Keratinocyte (primary cell): ENCODE data around the gene CPSF7. TPM values are rescaled to one million over a fixed set of nuclear protein-coding genes. Genes with fewer than 3 reads are reported as not detected.

ENCODE experiments used
- DNase-seq: peaks from one replicate; pipeline ENCODE4 v3.0.0-alpha.2; 2011; ENCODE audit warnings: low read depth, missing footprints, low spot score
- FAIRE-seq: peaks from 2 replicates; lab custom pipeline; 2011; peaks lifted over from hg19 to GRCh38; lab: Jason Lieb, UNC
- H2AFZ ChIP-seq: 2 replicates; pipeline ENCODE4 v1.6.0; 2012; ENCODE audit warnings: low read length, control low read depth, inconsistent platforms; ENCODE audit not compliant: control insufficient read depth
- H3K27ac ChIP-seq: 2 replicates; pipeline ENCODE4 v1.5.1; 2011; ENCODE audit warnings: low read length; ENCODE audit not compliant: control insufficient read depth, insufficient read depth
- H3K27me3 ChIP-seq: 3 replicates; pipeline ENCODE4 v1.6.0; 2011; ENCODE audit warnings: low read length; ENCODE audit not compliant: control insufficient read depth, insufficient read depth; ENCODE audit errors: extremely low read depth
- H3K36me3 ChIP-seq, 2 experiments: 2 replicates in 1 of 2; 3 replicates in 1 of 2; pipeline ENCODE4 v1.5.1; 2011; ENCODE audit warnings: low read length in 2 of 2, mild to moderate bottlenecking in 1 of 2; ENCODE audit not compliant: control insufficient read depth in 2 of 2, insufficient read depth in 2 of 2; ENCODE audit errors: extremely low read depth in 1 of 2
- H3K4me1 ChIP-seq: 3 replicates; pipeline ENCODE4 v1.5.1; 2011; ENCODE audit warnings: low read length; ENCODE audit not compliant: control insufficient read depth, insufficient read depth; ENCODE audit errors: extremely low read depth
- H3K4me2 ChIP-seq: 3 replicates; pipeline ENCODE4 v1.6.0; 2011; ENCODE audit warnings: low read depth, low read length; ENCODE audit not compliant: control insufficient read depth, insufficient read depth; ENCODE audit errors: extremely low read depth
- H3K4me3 ChIP-seq, 3 experiments: fragments of 200-600 bp in 1 of 3; sonication (generic) in 1 of 3; 2 replicates in 2 of 3; 3 replicates in 1 of 3; pipeline ENCODE4 v1.5.1; 2011 to 2016; ENCODE audit warnings: low read length in 3 of 3, mild to moderate bottlenecking in 3 of 3, control low read depth in 2 of 3, inconsistent platforms in 1 of 3, low read depth in 1 of 3, mixed read lengths in 1 of 3, mixed run types in 1 of 3, moderate library complexity in 1 of 3; ENCODE audit not compliant: control insufficient read depth in 2 of 3, insufficient read depth in 2 of 3; ENCODE audit errors: extremely low read depth in 1 of 3
- H3K79me2 ChIP-seq: 2 replicates; pipeline ENCODE4 v1.6.0; 2012; ENCODE audit warnings: low read length; ENCODE audit not compliant: control insufficient read depth, insufficient read depth
- H3K9ac ChIP-seq: 3 replicates; pipeline ENCODE4 v1.6.0; 2011; ENCODE audit warnings: low read length; ENCODE audit not compliant: control insufficient read depth, insufficient read depth; ENCODE audit errors: extremely low read depth
- H3K9me1 ChIP-seq: 3 replicates; pipeline ENCODE4 v1.6.0; 2011; ENCODE audit warnings: low read length; ENCODE audit not compliant: control insufficient read depth, insufficient read depth; ENCODE audit errors: extremely low read depth
- H3K9me3 ChIP-seq: 2 replicates; pipeline ENCODE4 v1.5.1; 2012; ENCODE audit warnings: low read depth, low read length; ENCODE audit not compliant: control insufficient read depth
- H4K20me1 ChIP-seq: 3 replicates; pipeline ENCODE4 v1.6.0; 2011; ENCODE audit warnings: low read length; ENCODE audit not compliant: control insufficient read depth, insufficient read depth; ENCODE audit errors: extremely low read depth
- CTCF ChIP-seq, 3 experiments: IDR thresholded peaks in 1 of 3; conservative IDR thresholded peaks in 1 of 3; optimal IDR thresholded peaks in 1 of 3; 2 replicates in 2 of 3; 3 replicates in 1 of 3; pipeline versions ENCODE3 to v1.5.1; 2011; ENCODE audit warnings: low read length in 3 of 3, mild to moderate bottlenecking in 3 of 3, moderate library complexity in 2 of 3, control low read depth in 1 of 3, inconsistent platforms in 1 of 3; ENCODE audit not compliant: insufficient read depth in 2 of 3; ENCODE audit errors: extremely low read depth in 1 of 3
- EZH2 ChIP-seq: IDR thresholded peaks from one replicate; pipeline ENCODE4 v1.6.1; 2012; ENCODE audit warnings: inconsistent platforms, mild to moderate bottlenecking, low read length, moderate library complexity
- dilution Hi-C: fragments of 300-500 bp; cut with MboI; formaldehyde crosslinking; loops from one replicate; pipeline ENCODE4 v1.7.0; 2020; ENCODE audit warnings: low sequenced_read_pairs; ENCODE audit not compliant: extremely low pct_ligation_motif_present
- polyA plus RNA-seq, 5 experiments: library from polyadenylated mRNA; depleted of rRNA in 3 of 5; stranded (reverse) in 3 of 5; stranded (forward) in 1 of 5; unstranded in 1 of 5; fragments of >200 nt; gene quantifications; 1 replicate in 1 of 5; 2 replicates in 3 of 5; 3 replicates in 1 of 5; pipeline versions ENCODE4 v1.2.1 to v1.2.3, GENCODE V29; 2011 to 2012; ENCODE audit warnings: missing spikeins in 2 of 5, low read depth in 1 of 5, low replicate concordance in 1 of 5

Gene CPSF7
- polyA plus RNA-seq, 1 donor (not counting 4 experiments of a cell fraction or from before 2014, with no cell fraction given): 34.5 TPM

GRCh38 chr11:61362542-61362875, 67.3 kb downstream of the CPSF7 start:
- DNase-seq (no peak), FAIRE-seq (no peak)
- Histone ChIP-seq H3K36me3 (peaks cover 20 to 28% of the 10 kb centered on the region in 2 experiments), H3K9ac (peak overlapping the region; percentile 98), H4K20me1 (no peaks in the 10 kb centered on the region), H3K27ac (peak overlapping the region; percentile 84), H2AFZ (peak overlapping the region; percentile 32), H3K27me3 (no peaks in the 10 kb centered on the region), H3K79me2 (peaks cover 36% of the 10 kb centered on the region), H3K9me1 (no peaks in the 10 kb centered on the region), H3K4me1 (peaks cover 17% of the 10 kb centered on the region), H3K9me3 (no peaks in the 10 kb centered on the region), H3K4me3 (peak overlapping the region; percentile 56 to 71 (median 70)), H3K4me2 (peak overlapping the region; percentile 88)
- TF ChIP-seq EZH2 (no peak), CTCF (optimal IDR thresholded peaks at IDR 0.05 in 1 of 3, IDR thresholded peaks at IDR 0.05 in 1 of 3, conservative IDR thresholded peaks at IDR 0.05 in 1 of 3; ENCODE audit: extremely low read depth in 1 of 3, insufficient read depth in 2 of 3, low read length in 3 of 3) (no peak)
- dilution Hi-C loops: no loop called here

- no peak for FAIRE-seq
- H4K20me1 ChIP-seq: no peaks in the 10 kb centered on the region
Measured at GRCh38 chr11:61361741-61362541, 67.8 kb downstream of the CPSF7 start, which contains the start of the genes CYB561A3 and TMEM138. CYB561A3 (minus strand) TSS chr11:61361882; CDS start chr11:61356713, 5,169 bp downstream. TMEM138 (plus strand) TSS chr11:61362374; CDS start chr11:61364391, 2,017 bp downstream.

More at GRCh38 chr11:61361741-61362541, 67.8 kb downstream of the CPSF7 start, which contains the start of the genes CYB561A3 and TMEM138:
- Histone ChIP-seq H3K4me1 (peaks cover 17% of the 10 kb centered on the region), H3K9me1 (no peaks in the 10 kb centered on the region), H3K4me3 (peak within 1 kb of the TSS; percentile 56 to 71 (median 70)), H3K9ac (peak within 1 kb of the TSS; percentile 98), H3K4me2 (peak within 1 kb of the TSS; percentile 88), H3K36me3 (peaks cover 15 to 27% of the 10 kb centered on the region in 2 experiments), H2AFZ (peak within 1 kb of the TSS; percentile 100), H3K27me3 (no peaks in the 10 kb centered on the region), H3K27ac (peak within 1 kb of the TSS; percentile 84), H3K79me2 (peaks cover 36% of the 10 kb centered on the region), H3K9me3 (no peaks in the 10 kb centered on the region)
- dilution Hi-C loops: no loop called here
- no peak for TF ChIP-seq CTCF (optimal IDR thresholded peaks at IDR 0.05 in 1 of 3, IDR thresholded peaks at IDR 0.05 in 1 of 3, conservative IDR thresholded peaks at IDR 0.05 in 1 of 3; ENCODE audit: extremely low read depth in 1 of 3, insufficient read depth in 2 of 3, low read length in 3 of 3)
- no peak for TF ChIP-seq EZH2
- DNase-seq: peak; percentile 60
